ENCODE data around the gene KIF20A. TPM values are rescaled to one million over a fixed set of nuclear protein-coding genes. Genes with fewer than 3 reads are reported as not detected.
"Not testable (repeated sequence)": the region's sequence is repeated elsewhere in the genome, so short reads cannot be mapped to it uniquely, and the experiment has no call there.

KIF20A gene
- total RNA-seq (2014; rRNA removed; shearing (Covaris generic)) = 161 and 183 TPM in 2 replicates

- peak; percentile 96 for DNase-seq (ENCODE audit: low read depth)
Measured at GRCh38 chr5:138178516-138179276, at the start of gene KIF20A, which contains the start of gene BRD8. KIF20A (plus strand) TSS chr5:138179112; CDS start chr5:138179681, 569 bp downstream. BRD8 (minus strand) TSS chr5:138178630; CDS start chr5:138178614, 16 bp downstream.

- DNase-seq (ENCODE audit: low read depth) = no peak
Measured at GRCh38 chr5:138129347-138129746, 49.6 kb upstream of the KIF20A start.

GRCh38 chr5:138132543-138132942 is 46.4 kb upstream of the KIF20A start:
- no peak for DNase-seq (ENCODE audit: low read depth)

- DNase-seq (ENCODE audit: low read depth) = peak; percentile 47
Measured at GRCh38 chr5:138138949-138139780, 39.7 kb upstream of the KIF20A start, which contains the start of gene NME5. NME5 (minus strand) TSS chr5:138139428; CDS start chr5:138138780, 648 bp downstream.

- no peak for DNase-seq (ENCODE audit: low read depth)
Measured at GRCh38 chr5:138139781-138140090, 39.2 kb upstream of the KIF20A start.

GRCh38 chr5:138140268-138140667 is 38.6 kb upstream of the KIF20A start:
- DNase-seq (ENCODE audit: low read depth) = no peak

- no peak for DNase-seq (ENCODE audit: low read depth)
Measured at GRCh38 chr5:138141734-138142133, 37.2 kb upstream of the KIF20A start.

GRCh38 chr5:138143578-138143977 is 35.3 kb upstream of the KIF20A start:
- DNase-seq (ENCODE audit: low read depth) = not testable (repeated sequence)

GRCh38 chr5:138148811-138149210 is 30.1 kb upstream of the KIF20A start:
- peak; percentile 80 for DNase-seq (ENCODE audit: low read depth)

GRCh38 chr5:138149530-138149929 is 29.4 kb upstream of the KIF20A start:
- DNase-seq (ENCODE audit: low read depth) = peak; percentile 27

GRCh38 chr5:138155977-138156376 is 22.9 kb upstream of the KIF20A start:
- DNase-seq (ENCODE audit: low read depth) = not testable (repeated sequence)

- DNase-seq (ENCODE audit: low read depth) = no peak
Measured at GRCh38 chr5:138157626-138158025, 21.3 kb upstream of the KIF20A start.

GRCh38 chr5:138159666-138160065 is 19.2 kb upstream of the KIF20A start:
- no peak for DNase-seq (ENCODE audit: low read depth)

GRCh38 chr5:138160706-138161105 is 18.2 kb upstream of the KIF20A start:
- no peak for DNase-seq (ENCODE audit: low read depth)

GRCh38 chr5:138163721-138164120 is 15.2 kb upstream of the KIF20A start:
- DNase-seq (ENCODE audit: low read depth) = no peak

GRCh38 chr5:138169124-138169523 is 9.8 kb upstream of the KIF20A start:
- DNase-seq (ENCODE audit: low read depth) = no peak

GRCh38 chr5:138170299-138170698 is 8.6 kb upstream of the KIF20A start:
- DNase-seq (ENCODE audit: low read depth) = no peak

- peak; percentile 31 for DNase-seq (ENCODE audit: low read depth)
Measured at GRCh38 chr5:138177941-138178515, 884 bp upstream of the KIF20A start.

GRCh38 chr5:138179277-138179857 is 455 bp downstream of the KIF20A start:
- no peak for DNase-seq (ENCODE audit: low read depth)

GRCh38 chr5:138180183-138180782 is 1.4 kb downstream of the KIF20A start:
- peak; percentile 74 for DNase-seq (ENCODE audit: low read depth)

GRCh38 chr5:138180841-138181240 is 1.9 kb downstream of the KIF20A start:
- no peak for DNase-seq (ENCODE audit: low read depth)

GRCh38 chr5:138182808-138183207 is 3.9 kb downstream of the KIF20A start:
- no peak for DNase-seq (ENCODE audit: low read depth)

All from RPMI7951 (cell line).